Fibroblast of lung (primary cell): ENCODE data around the gene CD109.

Source experiments
- CTCF ChIP-seq, 2 donors: IDR thresholded peaks in 1 of 2; conservative IDR thresholded peaks in 1 of 2; 1 replicate in 1 of 2; 2 replicates in 1 of 2; pipeline ENCODE4 v1.5.1; 2011 to 2012; ENCODE audit warnings: low read length in 2 of 2, control low read depth in 1 of 2, inconsistent platforms in 1 of 2, low read depth in 1 of 2, mild to moderate bottlenecking in 1 of 2
- EZH2 ChIP-seq: IDR thresholded peaks from 2 replicates; pipeline ENCODE4 v1.5.1; 2012; ENCODE audit warnings: low read length, control low read depth, mild to moderate bottlenecking; ENCODE audit errors: missing control alignments

DNA sequence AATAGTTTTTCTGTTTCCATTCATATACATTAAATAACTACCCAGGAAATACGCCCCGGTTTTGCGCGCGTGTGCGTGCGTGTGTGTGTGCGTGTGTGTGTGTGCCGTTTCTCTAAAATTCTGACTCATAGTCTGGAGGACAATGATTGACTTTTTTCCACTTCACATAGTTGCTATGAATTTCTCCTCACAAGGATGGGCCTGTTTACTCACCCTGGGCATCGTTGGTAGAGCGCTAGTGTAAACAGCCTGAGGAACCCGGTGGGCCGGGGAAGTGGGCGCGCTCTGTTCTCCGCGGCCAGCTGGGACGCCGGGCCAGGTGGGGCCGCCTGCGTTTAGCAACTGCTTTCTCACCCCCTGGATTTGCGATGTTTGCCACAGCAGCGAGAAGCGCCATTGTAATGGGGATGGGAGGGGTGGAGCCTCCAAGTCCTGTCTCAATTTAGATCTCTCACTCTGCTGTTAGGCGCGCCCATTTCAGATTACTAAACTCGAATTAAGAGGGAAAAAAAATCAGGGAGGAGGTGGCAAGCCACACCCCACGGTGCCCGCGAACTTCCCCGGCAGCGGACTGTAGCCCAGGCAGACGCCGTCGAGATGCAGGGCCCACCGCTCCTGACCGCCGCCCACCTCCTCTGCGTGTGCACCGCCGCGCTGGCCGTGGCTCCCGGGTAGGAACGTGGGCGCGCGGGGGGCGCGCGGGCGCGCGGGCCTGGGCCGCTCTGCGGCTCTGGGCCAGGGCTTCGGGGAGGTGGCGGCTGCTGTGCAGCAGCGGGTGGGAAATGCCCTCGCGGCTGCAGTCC lies at the start of gene CD109:
- TF ChIP-seq CTCF (conservative IDR thresholded peaks at IDR 0.05 in 1 of 2, IDR thresholded peaks at IDR 0.05 in 1 of 2; ENCODE audit: low read depth in 1 of 2, low read length in 2 of 2) (no peak), EZH2 (no peak)
